Stimulated activated CD4-positive, alpha-beta T cell treated with anti-CD3 and anti-CD28 coated beads, Interleukin-1b, Interleukin-23, amount 100 ng/mL, for 48 hours (primary cell): ENCODE measurements around the gene LIFR.

Source experiments
- DNase-seq: peaks from one replicate; pipeline ENCODE4 v3.0.0-alpha.2; 2020

Gene LIFR

GRCh38 chr5:38515646-38516045 lies 40.8 kb downstream of the LIFR start:
- DNase-seq = no peak

DNA sequence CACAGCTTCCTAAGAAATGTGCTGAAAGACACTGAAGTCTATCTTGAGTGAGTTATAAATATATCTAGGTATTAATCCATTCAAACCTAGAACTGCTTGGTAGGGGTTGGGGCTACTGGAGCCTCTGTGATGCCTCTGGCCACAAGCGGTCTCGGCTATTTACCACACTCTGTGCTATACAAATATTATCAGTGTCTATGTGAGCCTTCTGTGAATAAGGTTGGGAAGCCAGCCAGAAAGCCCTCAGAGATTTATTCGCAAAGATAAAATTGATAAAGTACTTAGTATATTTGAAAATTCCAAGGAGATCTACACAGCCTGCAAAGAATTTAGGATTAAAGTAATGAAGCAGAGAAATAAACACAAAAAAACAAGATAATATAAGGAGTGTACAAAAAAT lies 41.4 kb downstream of the LIFR start:
- no peak for DNase-seq

DNA sequence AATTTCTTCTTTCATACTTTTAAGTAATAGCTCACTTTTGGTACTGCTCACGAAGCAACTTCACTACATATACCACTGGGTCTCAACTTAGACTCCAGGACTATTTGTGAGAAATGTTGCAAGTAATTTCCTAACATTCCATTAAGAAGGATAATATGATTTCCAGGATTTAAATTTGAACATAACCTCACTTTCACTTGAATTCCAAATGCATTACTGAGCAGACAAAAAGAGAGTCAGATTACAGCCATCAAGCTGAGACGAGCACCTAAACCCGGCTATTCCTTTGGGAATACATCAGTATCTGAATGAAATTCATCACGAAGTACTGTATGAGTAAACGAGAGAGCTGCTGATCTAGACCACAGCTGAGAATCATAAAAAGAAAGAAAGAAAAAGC lies 47.3 kb downstream of the LIFR start:
- DNase-seq = no peak

DNA sequence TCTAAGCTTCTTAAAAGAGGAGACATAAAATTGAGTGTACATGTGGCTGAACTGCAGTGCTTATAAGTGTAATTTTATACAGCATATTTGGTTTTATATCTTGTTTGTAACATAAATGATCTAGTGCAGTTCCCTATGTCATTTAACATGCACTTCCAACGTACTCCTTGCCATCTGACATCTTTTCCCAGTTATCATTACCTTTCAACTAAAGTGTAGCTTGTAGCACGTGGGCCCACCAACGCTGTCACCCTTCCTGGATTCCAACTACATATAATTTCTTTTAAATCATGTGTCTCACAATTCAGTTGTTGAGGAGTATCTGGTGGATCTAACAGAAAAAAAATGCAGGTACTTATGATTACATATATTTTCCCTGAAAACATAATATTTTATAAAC lies 50.1 kb downstream of the LIFR start:
- no peak for DNase-seq

DNA sequence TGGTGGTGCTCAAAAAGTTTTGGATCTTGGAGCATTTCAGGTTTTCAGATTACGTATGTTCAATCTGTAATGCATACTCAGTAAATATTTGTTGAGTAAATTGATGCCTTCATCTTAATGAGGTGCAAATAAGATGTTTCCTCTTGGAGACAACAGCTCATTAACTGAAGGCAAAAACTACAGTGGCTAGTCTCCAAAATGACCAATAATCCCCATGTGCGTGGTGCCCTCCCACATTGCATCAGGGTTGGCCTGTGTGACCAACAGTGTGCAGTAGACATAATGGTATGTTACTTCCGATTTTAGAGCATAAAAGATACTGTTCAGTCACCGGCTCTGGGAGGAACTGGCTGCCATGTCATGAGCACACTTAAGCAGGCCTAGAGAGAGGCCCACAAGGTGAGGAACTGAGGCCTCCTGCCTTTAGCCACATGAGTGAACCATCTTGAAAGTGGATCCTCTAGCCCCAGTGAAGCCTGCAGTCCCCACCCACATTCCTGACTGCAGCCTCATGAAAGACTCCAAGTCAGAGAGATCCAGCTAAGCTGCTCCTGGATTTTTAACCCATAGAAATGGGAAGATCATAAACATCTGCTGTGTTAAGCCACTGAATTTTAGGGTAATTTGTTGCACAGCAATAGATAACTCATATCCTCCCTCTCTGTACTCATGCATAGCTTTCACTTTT lies 55.7 kb downstream of the LIFR start:
- DNase-seq = no peak

- DNase-seq = no peak
These were observed 58.5 kb downstream of the LIFR start for GRCh38 chr5:38497946-38498345.

DNA sequence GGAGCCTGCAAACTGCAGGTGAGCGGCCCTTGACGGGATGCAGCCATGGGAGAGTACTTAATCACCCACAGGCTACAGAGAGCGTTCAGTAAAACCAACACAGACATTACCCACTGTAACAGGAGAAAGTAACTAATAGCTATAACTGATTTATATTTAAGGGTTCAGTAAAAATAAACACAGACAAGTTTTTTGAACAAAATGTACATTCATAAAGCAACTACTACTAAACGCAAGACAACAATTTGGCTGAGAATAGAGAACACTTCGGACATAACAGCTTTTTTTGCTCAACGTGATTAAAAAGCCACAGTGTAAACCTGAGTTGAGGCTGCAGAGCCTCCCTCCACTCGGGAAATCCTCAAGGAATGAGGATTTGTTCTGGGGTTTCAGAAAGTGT lies 61.7 kb downstream of the LIFR start:
- DNase-seq = no peak

GRCh38 chr5:38494175-38494574 lies 62.3 kb downstream of the LIFR start:
- no peak for DNase-seq

GRCh38 chr5:38483805-38484398 lies 72.5 kb downstream of the LIFR start:
- no peak for DNase-seq

GRCh38 chr5:38479315-38479904 lies 77.0 kb downstream of the LIFR start:
- DNase-seq = no peak

DNA sequence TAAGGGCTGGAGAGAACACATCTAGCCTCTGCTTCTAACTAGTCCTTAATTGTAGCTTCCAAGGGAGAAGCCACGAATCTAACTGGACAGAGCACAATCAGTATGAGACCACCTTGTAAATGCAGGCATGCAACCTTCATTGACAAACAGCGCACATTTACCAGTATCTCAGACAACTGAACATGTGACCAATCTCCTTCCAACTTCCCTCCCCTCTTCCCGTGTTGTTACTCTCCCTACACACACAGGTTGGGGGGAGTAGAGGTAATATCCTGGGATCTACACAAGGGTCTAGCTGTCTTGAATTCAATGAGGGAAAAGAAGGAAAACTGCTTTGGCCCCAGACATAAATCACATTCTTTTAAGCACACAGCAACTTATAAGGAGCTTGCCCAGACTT lies 77.6 kb downstream of the LIFR start:
- DNase-seq = no peak

DNA sequence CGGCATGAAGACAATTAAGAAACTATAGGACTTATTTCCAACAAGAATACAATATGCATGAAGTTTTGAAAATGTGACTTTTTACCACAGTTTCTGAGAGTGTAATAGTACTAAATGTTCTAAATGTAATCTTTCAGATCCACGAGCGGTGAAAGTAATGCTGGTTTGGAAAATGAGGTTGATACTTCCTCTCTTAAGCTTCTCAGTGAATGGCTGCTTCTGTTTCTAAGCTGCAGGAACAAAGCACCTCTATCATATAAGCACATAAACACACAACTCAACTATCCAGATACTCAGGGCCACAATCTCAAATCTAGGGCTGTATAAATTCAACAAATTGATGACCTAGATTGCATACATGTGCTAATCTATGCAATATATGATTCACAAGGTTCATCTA lies 78.3 kb downstream of the LIFR start:
- DNase-seq = no peak

- no peak for DNase-seq
These were observed 83.4 kb downstream of the LIFR start for GRCh38 chr5:38473008-38473407.

- no peak for DNase-seq
These were observed 83.9 kb downstream of the LIFR start for GRCh38 chr5:38472541-38472940.

DNA sequence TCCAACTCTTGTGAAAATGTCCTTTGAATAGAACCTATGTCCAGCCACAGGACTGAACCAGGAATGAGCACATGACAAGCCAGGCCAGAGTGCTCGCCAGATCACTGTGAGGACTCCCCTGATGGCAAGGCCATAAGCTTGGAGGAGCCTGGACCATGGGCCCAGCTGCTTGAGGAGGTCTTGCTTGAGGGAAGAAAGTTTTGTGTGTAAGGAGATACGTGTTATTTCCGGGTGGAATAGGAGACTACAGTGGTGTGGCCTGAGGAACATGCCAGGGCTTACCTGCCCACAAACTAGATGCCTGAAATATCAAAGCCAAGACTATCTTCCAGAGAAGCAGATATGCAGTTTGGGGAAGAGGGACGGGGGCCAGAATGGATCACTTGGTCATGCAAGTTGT lies 84.7 kb downstream of the LIFR start:
- no peak for DNase-seq

DNA sequence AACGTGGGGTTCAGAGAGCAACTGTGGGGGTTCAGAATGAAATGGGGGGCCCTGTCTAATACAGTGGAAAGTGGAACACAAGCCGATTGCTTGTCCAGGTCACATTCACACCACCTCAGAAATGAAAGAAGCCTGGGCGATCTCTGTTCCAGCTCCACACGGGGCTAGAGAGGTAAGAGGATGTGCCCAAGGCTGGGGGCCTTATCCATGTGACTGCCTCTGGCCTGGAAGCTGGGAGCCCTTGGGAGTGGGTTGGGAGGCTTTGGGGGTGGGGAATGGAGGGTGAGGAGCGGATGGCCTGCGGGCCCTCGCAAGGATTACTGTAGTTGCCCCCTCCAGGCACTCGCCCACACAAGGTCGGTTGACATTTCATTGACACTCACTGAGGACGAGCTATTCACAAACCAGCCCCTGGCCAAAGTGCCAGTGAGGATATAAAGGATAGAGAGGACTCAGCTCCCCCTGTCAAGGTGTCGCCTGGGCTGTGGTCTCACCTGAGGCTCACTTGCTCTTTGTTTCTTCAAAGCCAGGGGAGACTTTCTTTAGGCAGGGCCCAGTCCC lies 86.7 kb downstream of the LIFR start:
- DNase-seq = no peak

- no peak for DNase-seq
These were observed 87.3 kb downstream of the LIFR start for GRCh38 chr5:38468978-38469706.

DNA sequence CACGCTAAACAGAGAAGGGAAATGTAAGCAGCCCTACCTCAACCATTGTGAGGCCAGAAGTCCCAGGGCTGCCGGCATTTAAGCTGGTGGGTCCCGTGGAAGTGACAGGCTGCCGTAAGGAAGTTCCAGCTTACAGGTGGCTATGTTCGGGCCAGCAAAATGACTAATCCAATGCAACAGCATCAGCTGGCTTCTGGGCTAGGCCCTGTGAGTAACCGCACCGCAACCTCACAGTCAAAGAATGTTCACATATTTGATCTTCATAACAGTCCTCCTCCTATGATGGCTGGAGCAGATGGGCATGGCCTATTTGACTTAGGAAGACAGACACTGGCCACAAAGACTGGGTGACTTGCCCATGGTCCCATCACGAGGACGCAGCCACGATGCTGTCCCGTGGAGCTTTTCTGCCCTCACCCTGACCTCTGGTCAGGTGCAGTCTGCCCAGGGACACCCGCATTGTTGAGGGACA lies 88.2 kb downstream of the LIFR start:
- no peak for DNase-seq

DNA sequence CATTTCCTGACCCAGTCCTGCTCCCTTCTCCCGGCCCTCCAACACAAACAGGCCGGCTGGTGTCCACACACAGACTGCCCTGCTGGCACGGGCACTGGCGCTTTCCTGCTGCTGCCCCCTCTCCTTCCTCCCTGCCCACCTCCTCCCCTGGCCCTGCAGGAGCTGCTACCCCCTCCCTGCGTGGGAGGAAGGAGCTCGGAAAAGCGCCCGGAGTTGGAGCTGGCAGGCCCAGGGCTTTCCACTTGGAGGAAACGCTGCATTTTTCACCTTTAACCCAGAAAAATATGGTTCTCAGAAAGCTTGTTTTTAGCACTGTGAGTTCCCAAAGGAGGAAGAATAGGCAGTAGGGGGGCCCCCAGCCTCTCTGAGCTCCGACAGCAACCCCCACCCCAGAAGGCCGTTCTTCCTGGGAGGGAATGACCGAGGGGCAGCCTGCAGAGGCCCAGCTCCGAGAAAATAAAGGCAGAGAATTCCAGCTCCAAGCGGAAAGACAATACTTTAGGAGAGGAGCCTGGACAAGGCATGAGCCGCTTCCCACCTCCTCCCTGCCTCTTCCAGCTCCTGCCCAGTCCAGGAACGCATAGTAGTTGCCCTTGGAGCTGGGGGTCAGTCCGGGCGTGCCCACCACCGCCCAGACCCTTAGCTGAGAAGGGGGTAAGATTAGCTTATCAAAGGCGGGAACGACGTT lies 88.9 kb downstream of the LIFR start:
- no peak for DNase-seq

DNA sequence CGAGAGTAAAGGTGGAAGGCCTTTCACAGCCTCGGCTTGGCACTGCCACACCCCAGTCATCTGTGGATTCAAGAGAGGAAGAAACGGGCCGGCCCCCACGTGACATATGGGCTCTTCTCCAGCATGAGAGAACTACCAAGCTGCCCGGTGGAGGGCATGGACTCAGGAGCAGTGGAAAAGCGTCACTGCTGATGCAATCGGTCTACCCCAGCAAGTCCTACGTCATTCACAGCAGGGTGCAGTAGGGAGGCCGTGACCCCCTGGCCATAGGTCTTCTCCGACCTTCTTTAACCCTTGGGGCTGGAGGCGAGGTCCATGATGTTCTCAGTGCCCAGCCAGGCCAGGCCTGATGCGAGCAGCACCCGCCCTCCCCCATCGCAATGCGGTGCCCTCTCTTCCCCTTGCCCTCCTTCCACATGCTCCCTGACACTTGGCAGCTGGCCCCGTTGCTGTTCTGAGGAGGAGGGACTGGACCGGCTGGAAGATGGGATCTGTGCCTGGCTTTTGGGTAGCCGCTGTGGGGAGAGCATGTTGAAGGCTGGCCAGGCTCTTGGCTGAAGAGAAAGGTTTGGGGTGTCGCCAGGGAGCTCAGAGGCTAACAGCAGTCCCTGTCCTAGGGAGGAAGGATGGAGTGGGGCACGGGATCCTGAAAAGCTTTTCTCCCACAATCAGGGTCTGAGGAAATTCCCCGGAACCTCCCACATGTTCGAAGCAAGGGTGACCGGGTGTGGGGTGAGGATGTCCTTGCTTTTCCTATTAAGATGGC lies 89.8 kb downstream of the LIFR start:
- no peak for DNase-seq

DNA sequence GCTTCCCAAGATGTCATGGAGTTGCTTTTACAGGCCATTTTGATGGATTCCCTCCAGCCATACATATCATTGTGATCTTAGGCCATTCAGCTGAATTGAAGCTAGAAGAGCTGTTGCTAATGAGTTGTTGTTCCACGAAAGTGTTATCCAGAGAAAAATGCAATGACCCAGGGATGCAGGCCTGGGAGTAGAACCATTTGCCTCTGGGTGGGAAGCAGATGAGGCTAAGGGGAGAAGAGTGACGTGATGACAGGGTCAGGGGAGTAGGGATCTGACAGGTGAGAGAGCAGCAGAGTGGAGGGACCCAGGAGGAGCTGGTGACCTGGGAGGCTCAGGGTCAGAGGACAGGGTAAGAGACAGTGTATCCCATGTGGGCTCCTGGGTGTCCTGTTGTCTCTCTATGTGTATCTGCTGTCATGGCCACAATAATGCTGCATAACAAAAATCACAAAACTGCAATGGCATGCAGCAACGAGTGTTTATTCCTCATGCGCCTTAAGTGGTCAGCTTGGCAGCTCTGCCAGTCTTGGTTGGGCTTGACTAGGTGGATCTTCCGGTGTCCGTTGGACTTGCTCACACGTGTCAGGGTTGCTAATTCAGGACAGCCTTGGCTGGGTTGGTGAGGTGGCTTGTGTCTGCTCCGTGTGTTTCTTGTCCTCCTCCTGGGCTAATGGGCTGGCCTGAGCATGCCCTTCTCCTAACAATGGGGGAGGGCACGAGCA lies 90.6 kb downstream of the LIFR start:
- no peak for DNase-seq
